OCI-LY7 (cell line): ENCODE results near the gene CHST3. TPM values are rescaled to one million over a fixed set of nuclear protein-coding genes. Genes with fewer than 3 reads are reported as not detected.
A peak's percentile ranks its signal among the peaks of the same experiment; 100 is the strongest.

Source experiments
- BruUV-seq: library from RNA; stranded (reverse); fragments of 400-500 nt; replicated peaks from 2 replicates; lab custom pipeline; 2021; lab: Mats Ljungman, UMichigan
- CTCF ChIA-PET: fragments of 300-600 bp; sonication (Branson Sonifier 250); formaldehyde crosslinking; loops from one replicate; lab custom pipeline; 2022; ENCODE audit warnings: antibody characterized with exemption; ENCODE audit not compliant: unreplicated experiment; lab: Charles Lee
- POLR2A ChIA-PET: fragments of 300-600 bp; sonication (Branson Sonifier 250); formaldehyde crosslinking; loops from one replicate; lab custom pipeline; 2022; ENCODE audit warnings: antibody characterized with exemption; lab: Charles Lee
- DNase-seq: peaks from one replicate; pipeline ENCODE4 v3.0.0-alpha.2; 2015; ENCODE audit warnings: low spot score
- H2AFZ ChIP-seq: fragments of 200-600 bp; sonication (generic), shearing (Covaris generic); 2 replicates; pipeline ENCODE4 v1.6.1; 2014; ENCODE audit warnings: mild to moderate bottlenecking, antibody characterized with exemption, low read length, moderate library complexity
- H3K27ac ChIP-seq: fragments of 200-600 bp; sonication (generic); 2 replicates; pipeline ENCODE4 v1.5.1; 2014; ENCODE audit warnings: mixed run types, low read depth, mild to moderate bottlenecking, moderate library complexity, low read length, inconsistent platforms; ENCODE audit not compliant: poor library complexity, severe bottlenecking
- H3K36me3 ChIP-seq: fragments of 200-600 bp; sonication (generic); 2 replicates; pipeline ENCODE4 v1.6.1; 2014; ENCODE audit warnings: mild to moderate bottlenecking, antibody characterized with exemption, low read length, moderate library complexity, mixed read lengths; ENCODE audit not compliant: insufficient read depth
- H3K4me1 ChIP-seq: fragments of 200-600 bp; sonication (generic); 2 replicates; pipeline ENCODE4 v1.5.1; 2014; ENCODE audit warnings: mild to moderate bottlenecking, low read length; ENCODE audit not compliant: insufficient read depth, poor library complexity, severe bottlenecking
- H3K4me2 ChIP-seq: fragments of 200-600 bp; sonication (generic); 2 replicates; pipeline ENCODE4 v1.6.1; 2014; ENCODE audit warnings: mild to moderate bottlenecking, low read length
- H3K4me3 ChIP-seq: fragments of 200-600 bp; sonication (generic); 2 replicates; pipeline ENCODE4 v1.5.1; 2014; ENCODE audit warnings: mild to moderate bottlenecking, low read depth, low read length; ENCODE audit not compliant: poor library complexity, severe bottlenecking
- H3K79me2 ChIP-seq: fragments of 200-600 bp; sonication (generic); 2 replicates; pipeline ENCODE4 v1.6.1; 2016; ENCODE audit warnings: low read depth, mild to moderate bottlenecking, low read length, moderate library complexity, mixed read lengths; ENCODE audit not compliant: insufficient read depth
- H3K9me2 ChIP-seq: fragments of 200-600 bp; sonication (generic); 2 replicates; pipeline ENCODE4 v1.6.1; 2016; ENCODE audit warnings: mild to moderate bottlenecking, low read length, mixed read lengths; ENCODE audit not compliant: insufficient read depth
- H3K9me3 ChIP-seq: fragments of 200-600 bp; sonication (generic); 2 replicates; pipeline ENCODE4 v1.6.1; 2014; ENCODE audit warnings: mild to moderate bottlenecking, mixed run types, low read length, mixed read lengths
- H4K20me1 ChIP-seq: fragments of 200-600 bp; sonication (generic); 2 replicates; pipeline ENCODE4 v1.6.1; 2014; ENCODE audit warnings: mild to moderate bottlenecking, antibody characterized with exemption, low read length, moderate library complexity, mixed read lengths; ENCODE audit not compliant: insufficient read depth
- CTCF ChIP-seq: fragments of 200-600 bp; sonication (generic); conservative IDR thresholded peaks from 2 replicates; pipeline ENCODE4 v1.5.1; 2014; ENCODE audit warnings: mild to moderate bottlenecking, antibody characterized with exemption, low read length, moderate library complexity, mixed read lengths
- EZH2phosphoT487 ChIP-seq: fragments of 200-600 bp; sonication (generic); IDR thresholded peaks from 2 replicates; pipeline ENCODE4 v1.6.1; 2018; ENCODE audit warnings: low read depth, borderline replicate concordance, mild to moderate bottlenecking, mixed run types, antibody characterized with exemption, low read length, moderate library complexity, mixed read lengths
- intact Hi-C: fragments of 100-400 bp; cut with micrococcal nuclease; formaldehyde crosslinking; loops from one replicate; pipeline ENCODE4 v1.10.0; 2022; ENCODE audit not compliant: unreplicated experiment
- total RNA-seq, 2 experiments: library from RNA; depleted of rRNA in 1 of 2; stranded (reverse); fragments of >200 nt in 1 of 2; shearing (Covaris generic) in 1 of 2; gene quantifications; 2 replicates each; pipeline ENCODE4 v1.2.3, GENCODE V29; 2014 to 2022

CHST3 gene
- total RNA-seq, 2 experiments from 2014 or later, result not detected

GRCh38 chr10:71982269-71983178 lies 18.3 kb downstream of the CHST3 start:
- no peaks in the 10 kb centered on the region for H3K9me3 ChIP-seq

DNA sequence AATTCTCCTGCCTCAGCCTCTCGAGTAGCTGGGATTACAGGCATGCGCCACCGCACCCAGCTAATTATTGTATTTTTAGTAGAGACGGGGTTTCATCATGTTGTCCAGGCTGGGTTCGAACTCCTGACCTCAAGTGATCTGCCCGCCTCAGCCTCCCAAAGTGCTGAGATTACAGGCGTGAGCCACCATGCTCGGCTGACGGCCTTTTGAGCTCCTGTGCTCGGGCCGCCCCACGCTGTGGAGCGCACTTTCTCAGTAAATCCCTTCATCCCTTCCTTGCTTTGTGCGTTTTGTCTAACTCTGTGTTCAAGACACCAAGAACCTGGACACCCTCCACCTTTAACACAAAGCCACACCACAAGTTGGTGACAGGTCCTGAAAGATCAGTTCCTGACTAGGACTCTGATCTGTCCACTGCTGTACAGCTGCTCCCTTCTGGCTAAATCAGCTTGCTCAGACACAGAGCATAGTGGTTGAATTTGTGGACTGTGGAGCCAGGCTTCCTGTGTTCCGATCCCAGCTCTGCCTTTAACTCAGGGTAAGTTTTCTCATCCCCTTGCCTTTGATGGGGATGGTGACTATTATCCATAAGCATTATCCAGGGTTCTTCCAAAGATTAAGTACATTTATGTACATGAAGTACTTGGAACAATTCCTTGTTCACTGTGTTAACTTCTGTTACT lies 20.1 kb downstream of the CHST3 start:
- H3K36me3 ChIP-seq, result no peaks in the 10 kb centered on the region
- ChIA-PET CTCF (no interaction called here), POLR2A (interaction anchor here (0.6 kb wide), 1 partner anchor 1258 kb away, joined by 3 read pairs; no protein-coding TSS in a partner anchor)
- H3K4me2 ChIP-seq, result no peak overlapping the region
- H3K79me2 ChIP-seq, result no peaks in the 10 kb centered on the region
- H4K20me1 ChIP-seq, result no peaks in the 10 kb centered on the region
- no peak overlapping the region for H3K27ac ChIP-seq
- H3K9me2 ChIP-seq, result no peaks in the 10 kb centered on the region
- no peak overlapping the region for H2AFZ ChIP-seq
- DNase-seq, result no peak
- no peaks in the 10 kb centered on the region for H3K9me3 ChIP-seq
- H3K4me3 ChIP-seq, result no peak overlapping the region
- no TSS peak for BruUV-seq
- H3K4me1 ChIP-seq, result no peaks in the 10 kb centered on the region
- TF ChIP-seq EZH2phosphoT487, result no peak
- no peak for TF ChIP-seq CTCF
- intact Hi-C loops, result no loop called here

More at GRCh38 chr10:71982269-71983178, 18.3 kb downstream of the CHST3 start:
- H2AFZ ChIP-seq, result no peak overlapping the region
- H3K4me2 ChIP-seq, result no peak overlapping the region
- TF ChIP-seq EZH2phosphoT487, result no peak
- TF ChIP-seq CTCF, result peak; percentile 36; the same call in 1 of the 2 replicates
- no peaks in the 10 kb centered on the region for H3K4me1 ChIP-seq
- no peak overlapping the region for H3K27ac ChIP-seq
- ChIA-PET POLR2A (no interaction called here), CTCF (no interaction called here)
- no peaks in the 10 kb centered on the region for H3K79me2 ChIP-seq
- no peak overlapping the region for H3K4me3 ChIP-seq
- intact Hi-C loops, result no loop called here
- DNase-seq, result no peak
- no peaks in the 10 kb centered on the region for H3K9me2 ChIP-seq
- no peaks in the 10 kb centered on the region for H4K20me1 ChIP-seq
- no peaks in the 10 kb centered on the region for H3K36me3 ChIP-seq
- no TSS peak for BruUV-seq
